Stimulated activated CD4-positive, alpha-beta T cell treated with anti-CD3 and anti-CD28 coated beads, Interleukin-1b, Interleukin-23, amount 100 ng/mL, for 24 hours (primary cell): ENCODE data around the gene ALKBH1.
A peak's percentile ranks its signal among the peaks of the same experiment; 100 is the strongest.
"Not testable (repeated sequence)": the region's sequence is repeated elsewhere in the genome, so short reads cannot be mapped to it uniquely, and the experiment has no call there.

Source experiments
- DNase-seq, 4 experiments: peaks; one replicate each; pipeline ENCODE4 v3.0.0-alpha.2; 2020; ENCODE audit warnings: low read depth in 4 of 4, low spot score in 1 of 4

Gene ALKBH1

GRCh38 chr14:77674931-77675330, 32.9 kb downstream of the ALKBH1 start:
- DNase-seq = no peak

DNA sequence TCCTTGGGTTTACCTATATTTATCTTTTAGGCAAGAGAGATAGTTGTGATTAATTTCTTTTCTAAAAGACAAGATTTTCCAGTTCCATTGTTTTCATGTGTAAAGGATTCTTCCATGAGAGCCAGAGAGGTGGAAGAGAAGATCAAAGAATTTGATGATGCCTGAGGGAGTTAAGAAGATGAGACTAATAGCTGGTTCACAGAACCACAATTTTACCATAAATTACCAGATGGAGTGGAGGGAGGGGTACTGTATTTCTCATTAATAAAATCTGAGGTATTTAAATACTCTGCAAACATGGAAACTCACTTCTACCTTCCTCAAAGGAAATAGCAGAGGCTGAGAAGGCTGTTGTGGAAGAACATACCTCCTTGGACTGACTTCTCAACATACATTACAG, 34.6 kb downstream of the ALKBH1 start:
- DNase-seq = no peak

GRCh38 chr14:77667331-77667730, 40.5 kb downstream of the ALKBH1 start:
- DNase-seq = no peak

DNA sequence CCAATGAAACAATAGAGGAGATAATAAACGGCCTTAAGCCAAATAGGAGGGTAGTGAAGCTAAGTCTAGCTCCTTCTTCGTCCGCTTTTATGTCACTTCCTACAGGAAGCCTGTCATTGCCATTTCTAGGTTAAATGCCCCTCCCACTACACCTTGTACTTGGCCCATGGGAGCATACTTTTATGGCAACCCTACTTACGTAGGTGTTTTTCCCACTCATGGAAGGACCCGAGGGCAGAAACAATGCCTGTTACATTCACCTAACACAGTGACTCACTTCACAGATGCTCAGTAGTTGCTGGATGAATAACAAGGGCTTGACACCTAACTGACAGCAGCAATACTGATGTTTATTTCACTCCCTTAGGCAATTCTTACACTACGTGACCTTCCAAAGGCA, 44.5 kb downstream of the ALKBH1 start:
- DNase-seq = no peak

DNA sequence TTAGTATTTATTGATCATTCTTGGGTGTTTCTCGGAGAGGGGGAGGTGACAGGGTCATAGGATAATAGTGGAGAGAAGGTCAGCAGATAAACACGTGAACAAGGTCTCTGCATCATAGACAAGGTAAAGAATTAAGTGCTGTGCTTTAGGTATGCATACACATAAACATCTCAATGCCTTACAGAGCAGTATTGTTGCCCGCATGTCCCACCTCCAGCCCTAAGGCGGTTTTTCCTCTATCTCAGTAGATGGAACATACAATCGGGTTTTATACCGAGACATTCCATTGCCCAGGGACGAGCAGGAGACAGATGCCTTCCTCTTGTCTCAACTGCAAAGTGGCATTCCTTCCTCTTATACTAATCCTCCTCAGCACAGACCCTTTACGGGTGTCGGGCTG, 46.3 kb downstream of the ALKBH1 start:
- not testable (repeated sequence) for DNase-seq

DNA sequence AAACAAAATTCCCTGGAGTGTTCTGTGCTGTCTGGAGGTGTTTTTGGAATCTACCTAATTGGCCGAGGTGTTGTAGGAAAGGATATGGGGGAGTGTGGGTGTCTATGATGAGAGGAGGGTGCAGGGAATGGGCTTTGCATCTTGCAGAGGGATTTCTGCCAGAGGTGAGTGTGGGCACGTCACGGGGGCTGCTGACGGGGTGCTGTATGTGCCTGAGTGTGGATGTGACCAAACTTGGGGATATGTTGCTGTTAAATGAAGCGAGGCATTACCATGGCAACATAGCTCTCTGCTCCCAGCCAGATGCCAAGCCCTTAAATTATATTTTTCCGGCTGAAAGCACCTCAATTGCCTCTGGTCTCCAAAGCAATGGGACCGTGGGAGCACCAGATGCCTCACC, 47.1 kb downstream of the ALKBH1 start:
- DNase-seq = no peak

- DNase-seq = no peak
These were observed 48.0 kb downstream of the ALKBH1 start for GRCh38 chr14:77659831-77660230.

DNA sequence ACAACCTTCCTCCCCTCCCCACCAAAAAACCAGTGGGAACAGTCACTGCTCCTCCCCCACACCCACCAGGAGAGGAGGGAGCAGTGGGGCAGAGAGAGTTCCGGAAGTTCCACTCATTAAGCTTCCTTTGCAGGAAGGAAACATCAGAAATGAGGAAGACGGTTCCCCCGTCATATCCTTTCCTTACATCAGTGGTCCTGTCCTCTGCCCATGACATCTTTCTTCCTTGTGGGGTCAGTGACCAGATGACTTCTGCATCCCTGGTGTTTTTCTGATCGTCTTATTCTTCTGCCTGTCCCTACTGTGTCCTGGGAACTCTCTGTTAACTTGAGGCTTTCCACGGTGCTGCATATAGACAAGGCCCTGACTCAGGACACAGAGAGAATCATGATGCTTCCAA, 50.5 kb downstream of the ALKBH1 start:
- no peak for DNase-seq

DNA sequence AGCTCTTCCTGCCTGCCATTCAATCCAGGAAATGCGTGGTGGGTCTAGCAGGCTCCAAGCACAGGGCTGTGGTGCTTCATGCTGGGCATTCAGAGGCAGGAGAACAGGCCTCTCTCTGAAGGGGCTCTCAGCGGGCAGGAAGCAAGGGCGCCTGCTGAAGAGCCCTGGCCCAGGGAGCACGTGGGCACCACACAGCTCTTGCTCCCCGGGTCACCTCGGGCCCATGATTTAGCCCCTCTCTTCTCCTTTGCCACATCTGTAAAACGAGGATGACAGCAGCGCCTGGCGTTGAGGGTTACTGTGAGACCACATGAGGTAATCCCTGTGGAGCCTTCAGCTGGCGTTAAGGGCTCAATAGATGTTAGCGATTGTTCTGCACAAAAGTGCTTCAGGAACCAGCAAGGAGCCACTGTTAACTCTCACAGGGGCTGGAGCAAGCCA, 53.8 kb downstream of the ALKBH1 start:
- DNase-seq = no peak

DNA sequence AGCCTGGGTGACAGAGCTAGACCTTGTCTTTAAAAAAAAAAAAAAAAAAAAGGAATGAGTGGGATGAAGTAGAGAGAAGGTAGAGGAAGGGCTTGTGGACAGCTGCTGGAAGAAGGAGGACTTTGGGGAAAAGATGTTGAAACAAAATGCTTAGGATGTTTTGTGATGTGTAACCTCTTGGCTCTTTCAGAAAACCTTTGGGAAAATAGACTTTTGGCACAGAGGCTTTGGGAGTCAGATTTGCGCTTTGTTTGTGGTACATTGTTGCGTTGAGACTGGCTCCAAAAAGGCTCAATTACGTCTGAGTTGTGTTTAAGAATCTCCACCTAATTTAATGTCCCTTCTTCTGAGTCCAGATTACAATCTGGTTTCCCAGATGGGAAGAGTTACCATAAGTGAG, 58.5 kb downstream of the ALKBH1 start:
- DNase-seq = no peak

DNA sequence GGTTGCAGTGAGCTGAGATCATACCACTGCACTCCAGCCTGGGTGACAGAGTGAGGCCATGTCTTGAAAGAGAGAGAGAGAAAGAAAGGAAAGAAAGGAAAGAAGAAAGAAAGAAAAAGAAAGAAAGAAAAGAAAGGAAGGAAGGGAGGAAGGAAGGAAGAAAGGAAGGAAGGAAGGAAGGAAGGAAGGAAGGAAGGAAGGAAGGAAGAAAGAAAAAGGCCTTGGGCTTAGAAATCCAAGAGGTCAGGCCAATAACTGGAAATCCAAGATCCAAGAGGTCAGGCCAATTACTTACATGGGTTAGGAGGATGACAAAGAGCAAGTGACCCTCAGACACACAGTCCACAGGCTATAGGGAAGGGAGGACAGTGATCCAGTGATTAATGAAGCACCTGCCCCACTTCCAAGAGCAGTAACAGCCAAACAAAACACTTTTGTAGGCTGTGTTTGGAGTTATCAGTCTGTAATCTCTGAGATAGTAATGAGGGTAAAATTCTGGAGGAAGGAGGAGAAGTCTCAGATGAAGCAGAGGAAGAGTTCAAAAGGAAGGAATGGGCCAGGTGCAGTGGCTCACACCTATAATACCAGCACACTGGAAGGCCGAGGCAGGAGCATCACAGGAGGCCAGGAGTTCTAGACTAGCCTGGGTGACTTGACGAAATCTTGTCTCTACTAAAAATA, 59.2 kb downstream of the ALKBH1 start:
- no peak for DNase-seq

DNA sequence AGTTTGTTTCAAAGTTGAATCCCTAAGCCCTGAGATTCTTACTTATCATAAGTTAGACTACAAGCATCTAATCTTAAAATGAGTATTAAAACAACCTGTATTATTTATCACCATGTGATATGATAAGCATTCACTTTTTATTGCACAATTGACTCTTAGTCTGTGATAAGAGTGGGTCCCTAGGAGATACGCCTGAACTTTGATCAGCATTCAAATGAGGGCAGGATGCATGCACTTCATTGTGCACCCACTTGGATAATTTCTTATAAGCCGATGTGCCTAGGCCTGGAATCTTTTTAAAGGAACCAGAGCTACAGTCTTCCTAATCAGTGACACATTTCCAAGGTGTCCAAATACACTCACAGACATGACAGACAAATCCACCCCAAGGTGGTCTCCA, 60.0 kb downstream of the ALKBH1 start:
- DNase-seq = no peak

GRCh38 chr14:77646907-77647306, 60.9 kb downstream of the ALKBH1 start:
- no peak for DNase-seq

- no peak for DNase-seq
These were observed 62.1 kb downstream of the ALKBH1 start for GRCh38 chr14:77645520-77646230.

DNA sequence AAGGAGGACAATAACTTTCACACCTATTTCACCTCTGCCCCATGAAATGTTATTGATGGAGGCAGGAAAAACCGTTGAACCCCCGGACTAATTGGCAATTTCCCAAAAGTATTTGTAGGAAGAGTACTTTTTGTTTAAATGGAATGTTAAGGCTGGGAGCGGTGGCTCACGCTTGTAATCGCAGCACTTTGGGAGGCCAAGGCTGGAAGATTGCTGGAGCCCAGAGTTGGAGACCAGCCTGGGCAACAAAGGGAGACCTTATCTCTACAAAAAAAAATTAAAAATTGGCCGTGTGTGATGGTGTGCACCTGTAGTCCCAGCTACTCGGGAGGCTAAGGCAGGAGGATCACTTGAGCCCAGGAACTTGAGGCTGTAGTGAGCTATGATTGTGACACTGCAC, 65.4 kb downstream of the ALKBH1 start:
- no peak for DNase-seq

DNA sequence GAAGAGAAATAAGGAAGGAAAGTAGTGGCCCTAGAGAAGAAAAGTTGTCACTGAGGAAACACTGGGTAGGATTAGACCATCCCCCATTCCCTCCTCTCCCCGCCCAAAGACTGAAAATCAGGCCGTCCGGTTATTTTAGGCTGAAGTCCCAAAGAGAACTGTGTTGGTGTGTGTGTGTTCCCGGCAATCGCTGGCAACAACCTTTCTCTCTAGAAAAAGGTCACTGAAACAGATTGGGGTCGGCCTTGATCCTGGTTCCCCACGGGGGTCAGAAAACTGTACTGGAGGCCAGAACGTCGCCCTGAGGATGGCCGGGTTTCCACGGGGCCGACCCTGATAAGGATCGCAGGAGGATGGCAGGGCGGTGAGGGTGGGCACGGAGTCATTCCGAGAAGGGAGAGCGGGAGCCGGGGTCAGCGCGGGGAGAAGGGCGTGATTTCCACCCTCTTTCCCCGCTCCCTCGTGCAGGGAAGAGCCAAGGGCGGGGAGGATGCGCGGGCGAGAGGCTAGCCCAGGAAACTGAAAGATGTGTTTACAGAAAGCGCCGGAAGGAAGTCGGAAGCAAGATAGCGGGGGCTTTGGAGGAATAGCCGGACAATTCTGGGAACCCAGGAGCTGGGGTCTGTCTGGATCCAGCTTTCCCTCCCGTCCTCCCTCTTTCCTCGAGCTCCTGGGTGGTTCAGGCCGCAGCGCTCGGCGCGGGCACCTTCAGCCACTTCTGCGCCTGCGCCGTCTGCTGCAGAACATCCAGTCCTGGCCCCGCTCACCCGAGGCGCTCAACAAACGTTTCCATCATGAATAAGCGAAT, 66.1 kb downstream of the ALKBH1 start:
- DNase-seq = peak; percentile 44 to 58 (median 55)

GRCh38 chr14:77640756-77641533, 66.9 kb downstream of the ALKBH1 start:
- DNase-seq = no peak

- no peak for DNase-seq
These were observed 69.1 kb downstream of the ALKBH1 start for GRCh38 chr14:77638771-77639171.

DNA sequence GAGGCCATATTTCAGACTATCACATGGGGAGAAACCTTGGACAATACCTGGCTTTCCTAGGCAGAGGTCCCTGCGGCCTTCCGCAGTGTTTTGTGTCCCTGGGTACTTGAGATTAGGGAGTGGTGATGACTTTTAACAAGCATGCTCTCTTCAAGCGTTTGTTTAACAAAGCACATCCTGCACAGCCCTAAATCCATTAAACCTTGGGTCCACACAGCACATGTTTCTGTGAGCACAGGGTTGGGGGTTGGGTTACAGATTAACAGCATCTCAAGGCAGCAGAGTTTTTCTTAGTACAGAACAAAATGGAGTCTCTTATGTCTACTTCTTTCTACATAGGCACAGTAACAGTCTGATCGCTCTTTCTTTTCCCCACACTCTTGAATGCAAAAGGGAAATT, 72.0 kb downstream of the ALKBH1 start:
- DNase-seq = not testable (repeated sequence)

- not testable (repeated sequence) for DNase-seq
These were observed 72.4 kb downstream of the ALKBH1 start for GRCh38 chr14:77635466-77635865.

DNA sequence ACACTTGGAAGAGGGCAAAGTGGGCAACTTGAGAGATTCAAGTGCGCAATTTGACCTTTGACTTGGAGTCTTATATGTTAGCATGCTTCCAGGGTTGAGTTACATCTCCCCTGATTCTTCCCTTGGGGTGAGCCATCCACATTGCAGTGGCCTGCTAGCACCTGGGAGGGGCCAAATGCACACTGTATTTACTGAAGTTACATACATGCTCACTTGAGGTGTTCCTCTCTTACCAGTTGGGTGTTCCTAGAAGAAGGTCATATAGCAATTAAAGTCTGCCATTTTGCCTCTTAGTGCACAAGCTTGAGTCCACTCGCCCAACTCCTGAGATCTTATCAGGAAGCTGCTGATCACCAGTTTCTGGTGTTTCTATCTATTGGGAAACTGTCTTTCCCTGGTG, 77.7 kb downstream of the ALKBH1 start:
- DNase-seq = no peak
